Measurements from ENCODE around the gene TSPEAR.

The TSPEAR gene

DNA sequence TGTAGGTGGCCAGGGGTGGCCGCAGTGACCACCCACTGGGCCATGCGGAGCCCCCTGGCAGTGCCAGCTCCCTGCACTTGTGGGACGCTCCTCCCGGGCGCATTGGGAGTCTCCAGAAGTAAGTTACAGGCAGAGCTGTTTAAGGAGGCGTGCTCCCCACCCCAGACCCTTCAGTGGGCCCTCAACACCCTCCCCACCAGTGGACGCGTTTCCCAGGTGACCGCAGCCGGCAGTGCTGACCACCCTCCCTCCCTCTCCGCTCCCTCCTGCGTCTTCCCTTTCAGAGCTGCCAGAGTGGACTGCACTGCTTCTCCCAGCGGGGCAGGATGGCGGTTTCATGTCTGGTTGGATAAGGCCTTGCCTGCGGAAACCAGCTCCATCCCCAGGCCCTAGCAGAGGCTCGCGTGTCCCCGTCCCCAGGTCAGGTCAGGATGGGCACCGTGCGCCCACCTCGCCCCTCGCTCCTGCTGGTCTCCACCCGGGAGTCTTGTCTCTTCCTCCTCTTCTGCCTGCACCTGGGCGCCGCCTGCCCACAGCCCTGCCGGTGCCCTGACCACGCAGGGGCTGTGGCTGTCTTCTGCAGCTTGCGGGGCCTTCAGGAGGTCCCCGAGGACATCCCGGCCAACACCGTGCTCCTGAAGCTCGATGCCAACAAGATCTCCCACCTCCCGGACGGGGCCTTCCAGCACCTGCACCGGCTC, 255.0 kb downstream of the TSPEAR start:
- DNase-seq = peak; percentile 51

DNA sequence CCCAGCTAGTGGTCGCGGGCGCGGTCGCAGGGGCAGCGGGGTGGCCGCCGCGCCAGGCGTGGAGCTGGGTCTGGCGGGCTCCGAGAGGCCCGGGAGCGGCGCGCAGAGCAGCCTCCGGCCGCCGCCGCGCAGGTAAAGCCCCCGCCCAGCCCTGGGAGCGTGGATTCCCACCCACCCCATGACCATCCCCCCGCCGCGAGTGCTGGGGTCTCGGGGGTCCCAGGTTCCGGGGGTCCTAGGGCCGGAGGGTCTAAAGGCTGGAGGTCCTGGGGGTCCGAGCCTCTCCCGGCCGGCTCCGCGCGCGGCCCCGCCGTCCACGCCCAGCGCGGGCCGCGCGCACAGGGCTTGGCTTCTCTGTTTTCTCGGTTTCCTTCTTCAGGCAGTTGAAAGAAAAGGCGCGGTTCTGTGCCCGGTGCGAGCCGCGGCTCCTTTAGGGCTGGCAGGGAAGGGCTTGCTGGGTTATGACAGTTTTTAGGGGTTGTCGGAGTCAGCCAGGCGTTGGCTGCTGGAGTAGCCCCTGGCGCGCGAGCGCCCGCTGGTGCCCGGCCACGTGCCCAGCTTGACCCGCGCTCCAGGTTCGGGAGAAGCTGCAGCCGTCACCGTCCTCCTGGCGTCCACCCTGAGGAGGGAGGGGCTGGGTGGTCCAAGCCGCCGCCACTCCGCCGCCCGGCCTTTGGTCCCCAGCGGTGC, 255.7 kb downstream of the TSPEAR start:
- peak; percentile 78 for DNase-seq

DNA sequence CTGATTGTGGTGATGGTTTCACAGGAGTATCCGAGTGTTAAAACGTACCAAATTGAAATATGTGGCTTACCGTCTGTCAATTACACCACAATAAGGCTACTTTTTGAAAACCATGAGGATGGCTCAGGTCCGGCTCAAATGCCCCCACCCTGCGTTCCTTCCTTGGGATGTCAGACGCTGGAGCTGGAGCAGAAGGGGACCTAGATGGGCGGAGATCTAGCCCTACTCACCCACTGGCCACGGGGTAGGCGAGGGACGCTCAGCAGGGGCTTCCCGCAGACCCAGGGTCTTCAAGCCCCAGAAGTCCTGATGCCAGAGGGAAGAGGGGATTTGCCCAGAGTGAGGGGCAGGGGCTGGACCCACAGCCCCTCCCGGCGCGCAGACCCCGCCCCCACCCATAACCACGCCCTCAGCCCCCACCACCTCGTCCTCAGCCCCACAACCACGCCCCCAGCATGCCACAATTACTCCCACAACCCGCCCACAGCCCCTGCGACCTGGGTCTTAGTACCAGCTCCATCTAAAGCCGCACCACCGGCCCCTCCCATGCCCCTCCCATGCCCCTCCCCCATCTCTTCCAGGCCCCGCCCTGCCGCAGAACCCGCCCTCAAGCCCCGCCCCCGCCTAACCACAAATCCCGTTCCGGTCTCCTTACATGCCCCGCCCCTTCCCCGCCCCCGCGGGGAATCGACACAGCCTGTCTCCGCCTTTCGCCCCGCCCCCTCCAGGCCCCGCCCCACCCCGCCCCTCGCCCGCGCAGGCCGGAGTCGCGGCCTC, 256.4 kb downstream of the TSPEAR start, which contains the start of gene LRRC3:
Gene LRRC3, plus strand, starts transcription at position 764 of the 777 bp plus-strand sequence. CDS start 1,135 bp downstream, outside the sequence.
- DNase-seq = peak; percentile 94

DNA sequence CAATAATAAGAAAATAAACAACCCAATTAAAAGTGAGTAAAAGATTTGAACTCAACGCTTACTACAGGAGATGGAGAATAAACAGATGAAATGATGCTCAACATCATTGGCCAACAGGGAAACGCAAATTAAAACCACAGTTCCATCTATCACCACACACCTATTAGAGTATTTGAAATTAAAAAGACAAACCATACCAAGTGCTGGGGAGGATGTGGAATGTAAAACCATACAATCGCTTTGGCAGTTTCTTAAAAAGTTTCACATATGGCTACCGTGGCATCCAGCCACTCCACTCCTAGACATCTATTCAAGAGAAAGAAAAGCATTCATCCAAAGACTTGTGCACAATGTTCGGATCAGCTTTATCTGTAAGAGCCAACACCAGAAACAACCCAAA, 257.3 kb downstream of the TSPEAR start:
- no peak for DNase-seq

DNA sequence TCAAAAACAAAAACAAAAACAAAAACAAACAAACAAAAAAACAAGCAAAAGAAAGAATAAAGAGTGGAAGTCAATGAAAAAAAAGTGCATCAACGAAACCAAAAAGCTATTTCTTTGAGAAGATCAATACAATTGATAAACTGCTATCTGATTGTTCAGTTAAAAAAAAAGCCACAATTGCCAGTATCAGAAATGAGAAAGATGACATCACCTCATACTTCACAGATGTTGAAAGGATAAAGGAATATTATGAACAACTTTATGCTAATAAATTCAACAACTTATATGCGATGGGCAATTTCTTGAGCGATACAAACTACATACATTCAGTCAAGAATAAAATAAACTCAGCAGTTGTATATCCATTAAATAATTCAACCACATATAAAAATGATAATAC, 258.3 kb downstream of the TSPEAR start:
- no peak for DNase-seq

DNA sequence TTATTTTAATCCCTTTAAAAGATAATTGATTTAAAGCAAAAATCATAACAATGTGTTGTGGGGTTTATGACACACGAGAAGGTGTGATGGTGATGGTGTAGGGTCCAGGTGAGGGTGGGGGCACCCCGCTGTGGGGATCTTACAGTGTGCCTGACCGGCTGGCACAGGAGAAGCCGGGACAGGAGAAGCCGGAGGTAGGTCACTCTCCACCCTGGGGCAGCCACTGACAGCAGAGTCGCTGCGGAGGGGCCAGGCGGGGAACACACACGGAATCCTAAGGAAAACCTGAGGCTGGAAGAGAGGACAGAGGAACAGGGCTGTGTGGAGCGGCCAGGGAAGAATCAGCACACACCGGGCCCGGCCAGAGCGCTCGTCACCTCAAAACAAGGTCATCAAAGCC, 260.4 kb downstream of the TSPEAR start:
- no peak for DNase-seq

DNA sequence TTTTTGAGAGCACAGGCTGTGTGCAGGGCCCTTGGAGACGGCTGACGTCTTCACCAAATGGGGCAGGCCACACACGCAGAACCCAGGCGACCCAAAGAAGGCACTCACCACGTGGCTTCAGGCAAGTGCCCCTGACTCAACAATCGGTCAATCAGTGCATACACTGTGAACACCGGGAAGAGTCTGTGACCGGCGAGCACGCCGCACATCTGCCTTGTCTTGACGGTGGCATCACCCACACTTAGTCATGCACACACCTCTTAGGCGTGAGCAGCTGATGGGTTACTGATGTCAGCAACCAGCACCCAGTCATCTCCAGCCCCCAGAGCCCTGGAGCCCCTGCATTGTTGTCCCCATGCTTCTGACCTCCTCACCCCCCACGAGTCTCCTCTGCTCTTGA, 261.0 kb downstream of the TSPEAR start:
- DNase-seq = no peak

DNA sequence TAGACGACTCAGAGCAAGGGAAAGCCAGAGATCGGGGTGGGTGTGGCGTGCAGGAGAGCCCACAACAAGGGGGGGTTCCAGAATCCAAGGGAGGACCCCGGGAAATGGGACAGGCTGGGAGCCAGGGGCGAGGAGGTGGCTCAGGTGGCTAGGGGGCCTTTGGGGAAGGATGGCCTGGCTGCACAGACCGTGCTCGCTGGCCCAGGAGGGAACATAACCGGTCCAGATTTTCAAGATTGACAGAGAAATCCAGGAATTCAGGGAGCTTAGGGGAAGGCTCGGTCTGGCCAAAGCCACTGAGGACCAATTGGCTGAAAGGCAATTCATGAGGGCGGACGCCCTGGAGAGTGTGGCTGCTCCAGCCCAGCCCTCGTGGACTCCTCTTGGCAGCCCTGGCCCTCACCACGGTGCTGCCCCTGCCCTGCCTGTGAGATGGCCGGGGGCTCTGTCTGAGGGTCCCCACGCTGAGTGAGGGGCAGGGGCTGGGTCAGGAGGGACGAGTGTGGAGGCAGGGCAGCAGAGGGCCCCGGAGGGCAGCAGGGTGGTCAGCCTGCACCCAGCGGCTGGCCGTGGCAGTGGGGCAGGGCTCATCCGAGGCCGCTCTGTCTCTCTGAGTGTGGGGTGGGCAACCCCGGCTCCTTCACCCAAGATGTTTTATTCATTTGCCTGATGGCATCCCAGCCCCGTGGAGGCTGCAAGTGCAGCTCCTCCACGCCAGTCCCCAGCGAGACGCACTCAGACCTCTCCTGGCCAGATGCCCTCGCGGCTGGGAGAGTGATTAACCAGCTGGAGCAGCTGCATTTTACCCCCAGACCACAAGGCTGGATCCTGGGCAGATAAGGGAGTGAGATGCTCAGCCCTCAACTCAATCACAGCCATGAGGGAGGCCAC, 261.7 kb downstream of the TSPEAR start:
- DNase-seq = peak; percentile 47

DNA sequence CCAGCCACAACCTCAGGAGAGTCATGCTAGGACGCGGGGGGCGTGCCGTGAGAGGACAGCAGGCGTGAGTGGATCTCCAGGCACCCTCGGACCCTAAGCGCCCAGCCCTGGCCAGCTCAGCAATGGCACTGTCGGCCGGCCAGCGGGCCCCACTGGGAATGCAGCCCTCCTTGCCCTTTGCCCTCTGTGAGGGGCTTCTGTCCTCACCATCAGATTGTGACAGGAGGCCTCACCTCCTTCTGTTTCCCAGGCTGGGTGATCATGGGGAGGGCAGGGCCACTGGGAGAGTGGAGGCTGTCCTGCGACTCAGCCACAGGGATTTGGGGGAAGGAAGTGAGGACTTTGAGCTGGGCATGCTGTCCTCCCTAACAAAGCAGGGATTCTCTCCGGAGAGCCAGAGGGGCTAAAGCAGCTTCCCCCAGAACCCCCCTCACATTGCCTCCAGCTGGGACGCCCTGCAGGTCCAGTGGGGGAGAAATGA, 262.7 kb downstream of the TSPEAR start:
- no peak for DNase-seq
